HepG2 (cell line): ENCODE measurements around the gene MRM2. TPM values are rescaled to one million over a fixed set of nuclear protein-coding genes. Genes with fewer than 3 reads are reported as not detected.

Source experiments
- ATAC-seq: fragments of 200-7000 bp; cut with Tn5 transposase; 3 replicates; pipeline ENCODE4 v1.9.1; 2020; ENCODE audit warnings: mild to moderate bottlenecking, moderate library complexity
- BruUV-seq: library from RNA; stranded (reverse); fragments of 400-500 nt; replicated peaks from 2 replicates; lab custom pipeline; 2021; lab: Mats Ljungman, UMichigan
- CTCF ChIA-PET: fragments of 300-600 bp; formaldehyde crosslinking; extraction: SDS; loops from one replicate; lab custom pipeline; 2021; ENCODE audit warnings: low total read pairs, inconsistent platforms, low intra/inter-chr PET ratio; lab: Yijun Ruan, JAX
- POLR2A ChIA-PET: fragments of 350-600 bp; sonication (Branson Sonifier 250); formaldehyde crosslinking; loops from one replicate; lab custom pipeline; 2020; ENCODE audit warnings: antibody characterized with exemption, inconsistent platforms; lab: Yijun Ruan, JAX
- DNase-seq: peaks from one replicate; pipeline ENCODE4 v3.0.0-alpha.2; 2015; ENCODE audit warnings: low spot score
- FAIRE-seq: peaks from 3 replicates; lab custom pipeline; 2011; peaks lifted over from hg19 to GRCh38; lab: Jason Lieb, UNC
- H2AFZ ChIP-seq: one replicate; pipeline ENCODE4 v1.6.1; 2011; ENCODE audit warnings: low read length, inconsistent platforms
- H3K27ac ChIP-seq: fragments of 300-600 bp; 3 replicates; pipeline ENCODE4 v1.8.0; 2011; ENCODE audit warnings: mixed run types, mild to moderate bottlenecking, mixed read lengths, low read length, inconsistent platforms; ENCODE audit not compliant: insufficient read depth; ENCODE audit errors: extremely low read length
- H3K27me3 ChIP-seq, 2 experiments: fragments of 200-600 bp in 1 of 2; 2 replicates in 1 of 2; 3 replicates in 1 of 2; pipeline versions ENCODE4 v1.6.0 to v1.8.0; 2011; ENCODE audit warnings: low read length in 2 of 2, mild to moderate bottlenecking in 2 of 2, moderate library complexity in 2 of 2, inconsistent platforms in 1 of 2; ENCODE audit not compliant: insufficient read depth in 2 of 2, control insufficient read depth in 1 of 2
- H3K36me3 ChIP-seq, 2 experiments: fragments of 200-600 bp in 1 of 2; replicated peaks in 1 of 2; 2 replicates in 1 of 2; 3 replicates in 1 of 2; pipeline versions ENCODE4 v1.5.1 to v1.8.0; 2011; ENCODE audit warnings: low read length in 2 of 2, inconsistent platforms in 1 of 2; ENCODE audit not compliant: insufficient read depth in 2 of 2, control insufficient read depth in 1 of 2
- H3K4me1 ChIP-seq: 2 replicates; pipeline ENCODE4 v1.5.1; 2012; ENCODE audit warnings: low read length, inconsistent platforms; ENCODE audit not compliant: insufficient read depth
- H3K4me2 ChIP-seq: 2 replicates; pipeline ENCODE4 v1.6.0; 2011; ENCODE audit warnings: low read depth, low read length, inconsistent platforms
- H3K4me3 ChIP-seq, 3 experiments: fragments of 200-600 bp in 1 of 3; sonication (generic), shearing (Covaris generic) in 1 of 3; replicated peaks in 1 of 3; 2 replicates each; pipeline ENCODE4 v1.5.1; 2011 to 2016; ENCODE audit warnings: low read length in 3 of 3, inconsistent platforms in 2 of 3, low read depth in 2 of 3, mild to moderate bottlenecking in 2 of 3, control low read depth in 1 of 3, mixed read lengths in 1 of 3; ENCODE audit not compliant: insufficient read depth in 1 of 3
- H3K79me2 ChIP-seq: one replicate; pipeline ENCODE4 v1.6.1; 2011; ENCODE audit warnings: low read length, inconsistent platforms; ENCODE audit not compliant: insufficient read depth
- H3K9ac ChIP-seq: 2 replicates; pipeline ENCODE4 v1.6.0; 2011; ENCODE audit warnings: mild to moderate bottlenecking, low read depth, low read length, inconsistent platforms; ENCODE audit not compliant: insufficient read depth
- H3K9me3 ChIP-seq: 2 replicates; pipeline ENCODE4 v1.5.1; 2012; ENCODE audit warnings: mild to moderate bottlenecking, low read length
- H4K20me1 ChIP-seq: 2 replicates; pipeline ENCODE4 v1.6.0; 2011; ENCODE audit warnings: inconsistent platforms, mild to moderate bottlenecking, low read length, moderate library complexity; ENCODE audit not compliant: insufficient read depth
- KLF11 ChIP-seq: IDR thresholded peaks from 2 replicates; pipeline ENCODE4 v1.6.1; 2016; ENCODE audit warnings: missing compliant biosample characterization
- RBFOX2 ChIP-seq: fragments of 200-400 bp; formaldehyde crosslinking; IDR thresholded peaks from 2 replicates; pipeline ENCODE4 v1.6.1; 2017; ENCODE audit warnings: low read depth, mild to moderate bottlenecking, low read length
- ZNF282 ChIP-seq: fragments of 450-650 bp; IDR thresholded peaks from 2 replicates; pipeline ENCODE4 v1.6.1; 2018; ENCODE audit not compliant: partially characterized antibody
- WGBS: methylation state at CpG from one replicate; pipeline ENCODE4 v1.1.6; 2017; ENCODE audit warnings: low lambda C conversion rate; 5-methylcytosine and 5-hydroxymethylcytosine counted together
- in situ Hi-C: cut with HindIII; loops from 2 replicates; pipeline ENCODE4 v1.10.0; 2017; ENCODE audit warnings: low pct_unique_long_range_greater_than_20kb; ENCODE audit not compliant: extremely low pct_ligation_motif_present
- intact Hi-C: fragments of 100-400 bp; cut with micrococcal nuclease; formaldehyde crosslinking; loops from one replicate; pipeline ENCODE4 v1.10.0; 2022; ENCODE audit not compliant: unreplicated experiment
- polyA plus RNA-seq, 8 experiments: library from polyadenylated mRNA; depleted of rRNA in 3 of 8; stranded (reverse) in 7 of 8; unstranded in 1 of 8; fragments of >200 nt; fragmentation: Illumina TruSeq in 4 of 8; extraction: Trizol in 4 of 8; gene quantifications; 2 replicates each; pipeline versions ENCODE4 v1.2.1 to v1.2.3, GENCODE V29; 2011 to 2016; ENCODE audit warnings: low read depth in 4 of 8, missing spikeins in 1 of 8, mixed read lengths in 1 of 8; ENCODE audit not compliant: insufficient read depth in 1 of 8
- total RNA-seq, 5 experiments: library from RNA; depleted of rRNA; stranded (reverse); fragments of >200 nt; fragmentation: Illumina TruSeq; extraction: Trizol; gene quantifications; 2 replicates each; pipeline ENCODE4 v1.2.3, GENCODE V29; 2016; ENCODE audit warnings: low read depth in 1 of 5
- TF ChIP-seq, protein P1 (sequence below): IDR thresholded peaks from 2 replicates; pipeline ENCODE4 v1.4.0; 2020; ENCODE audit warnings: mild to moderate bottlenecking, missing genetic modification reagents

MRM2 gene
- total and polyA plus RNA-seq, 2 of the 13 experiments (the other 11 are each of a cell fraction or from before 2014, with no cell fraction given), result 13.2 to 34.2 TPM

DNA sequence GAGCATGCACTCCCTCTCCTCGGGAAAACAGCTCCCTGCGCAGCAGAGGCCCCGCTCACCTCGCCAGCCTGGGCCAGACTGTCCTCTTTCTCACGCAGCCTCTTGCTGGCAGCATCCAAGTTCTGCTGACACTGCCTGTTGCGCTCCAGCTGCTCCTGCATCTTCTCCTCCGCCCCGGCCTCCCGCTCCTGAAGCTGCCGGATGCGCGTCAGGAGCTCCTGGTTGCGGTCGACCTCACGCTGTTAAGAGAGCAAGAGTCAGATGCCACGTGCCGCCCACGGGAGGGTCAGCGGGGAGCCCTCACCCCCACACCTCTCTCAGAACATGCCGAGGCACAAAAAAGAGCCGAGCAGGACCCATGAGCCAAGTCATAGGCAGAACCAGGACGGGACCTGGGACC lies 19.5 kb downstream of the MRM2 start (continued):
- TF ChIP-seq, protein P1, sequence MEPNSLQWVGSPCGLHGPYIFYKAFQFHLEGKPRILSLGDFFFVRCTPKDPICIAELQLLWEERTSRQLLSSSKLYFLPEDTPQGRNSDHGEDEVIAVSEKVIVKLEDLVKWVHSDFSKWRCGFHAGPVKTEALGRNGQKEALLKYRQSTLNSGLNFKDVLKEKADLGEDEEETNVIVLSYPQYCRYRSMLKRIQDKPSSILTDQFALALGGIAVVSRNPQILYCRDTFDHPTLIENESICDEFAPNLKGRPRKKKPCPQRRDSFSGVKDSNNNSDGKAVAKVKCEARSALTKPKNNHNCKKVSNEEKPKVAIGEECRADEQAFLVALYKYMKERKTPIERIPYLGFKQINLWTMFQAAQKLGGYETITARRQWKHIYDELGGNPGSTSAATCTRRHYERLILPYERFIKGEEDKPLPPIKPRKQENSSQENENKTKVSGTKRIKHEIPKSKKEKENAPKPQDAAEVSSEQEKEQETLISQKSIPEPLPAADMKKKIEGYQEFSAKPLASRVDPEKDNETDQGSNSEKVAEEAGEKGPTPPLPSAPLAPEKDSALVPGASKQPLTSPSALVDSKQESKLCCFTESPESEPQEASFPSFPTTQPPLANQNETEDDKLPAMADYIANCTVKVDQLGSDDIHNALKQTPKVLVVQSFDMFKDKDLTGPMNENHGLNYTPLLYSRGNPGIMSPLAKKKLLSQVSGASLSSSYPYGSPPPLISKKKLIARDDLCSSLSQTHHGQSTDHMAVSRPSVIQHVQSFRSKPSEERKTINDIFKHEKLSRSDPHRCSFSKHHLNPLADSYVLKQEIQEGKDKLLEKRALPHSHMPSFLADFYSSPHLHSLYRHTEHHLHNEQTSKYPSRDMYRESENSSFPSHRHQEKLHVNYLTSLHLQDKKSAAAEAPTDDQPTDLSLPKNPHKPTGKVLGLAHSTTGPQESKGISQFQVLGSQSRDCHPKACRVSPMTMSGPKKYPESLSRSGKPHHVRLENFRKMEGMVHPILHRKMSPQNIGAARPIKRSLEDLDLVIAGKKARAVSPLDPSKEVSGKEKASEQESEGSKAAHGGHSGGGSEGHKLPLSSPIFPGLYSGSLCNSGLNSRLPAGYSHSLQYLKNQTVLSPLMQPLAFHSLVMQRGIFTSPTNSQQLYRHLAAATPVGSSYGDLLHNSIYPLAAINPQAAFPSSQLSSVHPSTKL (CRISPR knock-in tag), result no peak
- TF ChIP-seq ZNF282, result no peak

DNA sequence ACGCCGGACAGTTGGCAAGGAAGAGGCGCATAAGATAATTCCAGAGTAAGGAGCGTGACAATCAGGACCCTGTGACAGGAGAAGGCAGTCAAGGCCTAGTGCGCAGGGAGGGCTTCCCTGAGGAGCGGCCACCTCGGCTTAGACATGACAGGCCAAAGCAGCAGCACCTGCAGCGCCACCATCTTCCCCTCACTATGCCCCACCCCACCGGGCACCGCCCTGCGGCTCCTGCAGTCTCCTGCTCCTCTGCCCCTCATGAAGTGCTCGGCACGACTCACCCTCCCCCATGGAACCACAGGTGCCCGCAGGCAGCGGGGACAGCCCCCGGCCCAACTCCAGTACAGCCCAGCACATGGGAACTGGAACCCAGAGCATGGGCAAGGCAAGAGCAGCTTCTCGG lies 21.1 kb downstream of the MRM2 start:
- Histone ChIP-seq H3K27me3 (no peaks in the 10 kb centered on the region), H3K4me2 (no peak overlapping the region), H3K36me3 (peaks cover 37 to 81% of the 10 kb centered on the region in 2 experiments; a peak in 4 of 5 replicates), H3K27ac (no peak overlapping the region), H3K79me2 (peaks cover 17% of the 10 kb centered on the region), H4K20me1 (peaks cover 2% of the 10 kb centered on the region; the same call in 1 of the 2 replicates), H3K9me3 (no peaks in the 10 kb centered on the region), H3K4me1 (no peaks in the 10 kb centered on the region), H3K9ac (no peak overlapping the region), H2AFZ (no peak overlapping the region), H3K4me3 (no peak overlapping the region)
- TF ChIP-seq RBFOX2, result peak; percentile 33; the same call in 1 of the 2 replicates
- TF ChIP-seq KLF11 (CRISPR knock-in tag), result no peak
- ATAC-seq (no peak), DNase-seq (no peak), FAIRE-seq (no peak)
- ChIA-PET CTCF (no interaction called here), POLR2A (no interaction called here)
- in situ Hi-C loops (loop anchor here (25.0 kb wide), 1 partner anchor 634 kb away; no protein-coding TSS in a partner anchor), intact Hi-C loops (no loop called here)
- BruUV-seq, result no TSS peak
- WGBS, result 92% methylated on average over 7 of the region's 17 CpGs
